NOMO-1 treated with dmso at 0.1 percent for 144 hours (cell line): ENCODE data around the gene APP.

Experiments used
- DNase-seq: peaks from one replicate; lab custom pipeline; 2025; ENCODE audit not compliant: unreplicated experiment; lab: John Stamatoyannopoulos, UW

APP gene

GRCh38 chr21:25912402-25912746 lies 258.2 kb downstream of the APP start:
- no peak for DNase-seq

GRCh38 chr21:25911730-25912401 lies 258.7 kb downstream of the APP start:
- DNase-seq = no peak

DNA sequence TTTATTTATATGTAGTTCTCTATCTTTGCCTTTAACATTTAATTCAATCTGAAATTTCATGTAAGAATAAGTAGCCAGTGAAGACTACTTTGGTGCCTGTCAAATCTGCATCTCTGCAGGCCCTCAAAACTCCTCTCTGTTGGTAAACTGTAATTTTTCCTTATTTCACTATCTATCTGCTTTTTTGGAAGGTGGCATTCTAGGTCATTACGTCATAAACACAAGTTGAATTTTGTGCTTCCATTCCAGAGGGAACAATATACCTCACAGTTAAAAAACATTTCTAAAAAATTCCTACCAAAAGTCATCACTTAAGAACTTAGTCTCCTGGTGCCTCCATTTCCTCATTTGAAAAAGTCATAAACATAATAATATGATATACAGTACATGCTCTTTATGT lies 259.8 kb downstream of the APP start:
- no peak for DNase-seq

GRCh38 chr21:25909341-25909740 lies 261.2 kb downstream of the APP start:
- no peak for DNase-seq

- DNase-seq = no peak
Observed at GRCh38 chr21:25908495-25908894, 262.1 kb downstream of the APP start.

DNA sequence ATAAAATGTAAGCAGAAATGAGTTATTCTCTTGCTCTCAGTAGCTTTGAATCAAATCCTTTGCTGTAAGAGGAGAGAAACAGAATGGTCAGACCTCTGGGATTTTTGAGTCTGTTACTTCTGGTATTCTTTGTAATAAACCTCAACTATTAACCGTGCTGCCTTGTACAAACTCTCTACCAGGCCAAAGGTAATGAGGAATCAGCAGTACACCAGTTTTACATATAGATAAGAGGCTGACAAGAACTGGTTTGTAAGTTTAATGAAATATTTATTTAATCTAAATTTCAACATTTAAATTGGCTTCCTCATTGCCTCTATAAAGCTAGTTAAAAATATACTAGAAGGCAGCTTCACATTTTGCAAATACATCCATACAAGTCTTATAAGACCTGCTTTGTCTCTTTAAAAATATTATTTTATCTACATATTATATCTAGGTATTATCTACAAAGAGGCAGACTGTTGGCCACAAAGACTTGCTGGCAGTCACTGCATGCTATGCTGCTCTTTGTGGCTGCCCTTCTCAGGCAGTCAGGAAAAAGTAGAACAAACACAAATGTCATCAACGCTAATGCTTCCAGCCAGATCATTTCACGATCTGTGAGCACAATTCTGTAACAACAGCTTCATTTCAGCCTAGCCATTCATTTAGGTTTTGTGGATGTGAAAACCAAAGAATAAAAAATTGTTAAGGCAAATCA lies 262.8 kb downstream of the APP start:
- DNase-seq = no peak

GRCh38 chr21:25906587-25906986 lies 264.0 kb downstream of the APP start:
- no peak for DNase-seq

DNA sequence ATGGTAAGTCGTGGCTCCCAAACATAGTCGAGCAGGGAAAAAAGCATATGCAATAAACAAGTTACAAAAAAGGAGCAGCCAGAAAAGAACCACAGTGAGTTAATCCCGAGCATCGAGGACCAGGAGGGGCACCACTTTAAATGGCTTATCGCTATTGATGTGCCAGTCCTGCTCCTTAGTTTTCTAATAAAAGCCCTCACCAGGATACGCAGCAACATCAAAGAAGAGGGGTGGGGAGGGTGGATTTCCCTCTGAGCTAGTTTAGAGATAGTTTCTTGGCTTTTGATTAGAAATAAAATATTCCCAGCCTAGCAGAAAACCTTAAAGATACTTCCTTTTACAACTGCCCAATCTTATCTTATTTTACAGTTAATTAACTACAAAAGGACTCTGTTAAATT lies 265.4 kb downstream of the APP start:
- DNase-seq = no peak

DNA sequence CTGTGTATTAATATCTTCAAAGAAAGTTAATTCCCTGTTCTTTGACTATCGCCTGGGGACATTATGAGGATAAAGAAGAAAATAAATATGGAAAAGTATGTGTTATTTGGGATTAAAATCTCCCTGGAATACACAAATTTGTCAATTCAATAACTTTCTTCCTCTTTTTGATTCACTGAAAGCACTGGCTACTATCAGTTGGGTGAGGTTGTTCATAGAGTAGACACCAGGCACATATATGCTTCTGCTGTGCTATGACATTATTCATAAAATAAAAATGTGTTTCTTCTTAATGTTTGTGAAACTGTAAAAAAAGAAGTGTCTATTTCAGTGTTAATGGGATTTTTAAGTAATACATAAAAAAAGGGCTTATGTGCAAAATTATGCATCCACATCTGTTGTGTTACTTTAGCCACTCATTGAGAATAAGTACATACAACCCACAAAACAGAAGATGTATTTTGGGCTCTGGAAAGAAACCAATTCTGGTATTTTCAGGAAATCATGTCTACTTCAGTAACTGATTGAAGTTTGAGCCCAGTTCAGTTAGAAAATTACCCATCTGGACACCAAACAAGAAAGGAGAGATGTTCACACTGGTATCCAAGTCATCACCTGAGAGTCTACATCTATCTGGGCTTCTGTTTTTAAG lies 266.4 kb downstream of the APP start:
- DNase-seq = no peak

DNA sequence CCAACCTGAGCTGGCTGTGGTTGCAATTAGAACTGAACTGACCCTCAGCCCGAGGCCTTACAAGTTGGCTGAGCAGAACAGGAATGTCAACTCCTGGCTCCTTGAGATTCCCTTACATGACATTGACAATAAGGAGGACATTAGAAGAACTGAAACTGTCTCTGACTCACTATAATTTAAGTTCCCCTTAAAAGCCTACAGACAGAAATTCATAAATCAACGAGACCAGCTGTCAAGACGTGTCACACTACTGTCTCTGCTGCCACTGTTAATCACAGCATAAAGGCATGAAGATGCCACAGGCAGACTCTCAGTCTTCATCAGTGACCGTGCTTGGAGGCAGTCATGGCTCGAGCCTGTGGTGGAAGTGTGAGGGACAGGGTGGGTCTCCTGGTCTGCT lies 267.0 kb downstream of the APP start:
- DNase-seq = peak; percentile 70

DNA sequence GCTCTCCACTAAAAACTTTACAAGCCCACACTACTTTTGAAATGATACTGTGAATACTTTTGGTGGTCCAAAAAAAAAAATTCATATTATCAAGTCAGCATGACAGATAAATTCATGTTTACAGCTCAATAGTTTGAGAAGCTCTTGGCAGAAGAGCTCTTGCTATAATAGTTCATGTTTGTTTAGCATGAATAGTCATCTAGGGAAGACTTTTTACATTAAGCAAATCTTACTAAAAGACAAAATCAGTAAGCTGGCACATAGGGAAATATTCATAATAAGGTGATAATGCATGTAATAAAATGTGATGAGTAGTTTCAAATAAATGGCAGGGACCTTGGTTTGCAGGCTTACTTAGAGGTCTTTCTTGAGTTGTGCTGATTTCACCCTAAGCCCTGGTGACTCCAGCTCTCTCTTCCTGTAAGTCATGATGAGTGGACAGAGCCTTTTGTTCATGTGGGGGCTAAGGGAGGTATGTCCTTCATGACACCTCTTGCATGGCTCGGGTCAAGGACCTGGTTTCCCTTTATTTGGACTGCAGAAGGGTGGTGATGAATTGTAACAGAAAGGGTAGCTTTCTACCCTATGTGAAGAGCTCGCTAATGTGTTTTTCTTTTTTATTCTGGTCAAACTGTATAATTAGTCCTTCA lies 269.1 kb downstream of the APP start:
- DNase-seq = no peak

GRCh38 chr21:25898671-25899070 lies 271.9 kb downstream of the APP start:
- DNase-seq = no peak

DNA sequence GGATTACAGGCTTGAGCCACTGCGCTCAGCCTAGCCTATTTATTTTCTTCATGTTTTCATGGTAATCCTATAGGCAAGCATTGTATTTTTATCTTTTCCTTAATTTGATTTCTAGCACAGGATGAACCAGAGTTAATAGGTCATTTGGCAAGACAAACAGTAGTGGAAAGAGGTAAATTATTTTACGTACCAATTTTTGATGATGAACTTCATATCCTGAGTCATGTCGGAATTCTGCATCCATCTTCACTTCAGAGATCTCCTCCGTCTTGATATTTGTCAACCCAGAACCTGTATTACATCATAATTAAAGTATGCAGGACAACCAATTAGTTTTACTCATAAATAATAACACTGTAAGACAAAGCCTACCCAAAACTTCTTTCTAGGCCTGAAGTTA lies 273.2 kb downstream of the APP start:
- DNase-seq = no peak

DNA sequence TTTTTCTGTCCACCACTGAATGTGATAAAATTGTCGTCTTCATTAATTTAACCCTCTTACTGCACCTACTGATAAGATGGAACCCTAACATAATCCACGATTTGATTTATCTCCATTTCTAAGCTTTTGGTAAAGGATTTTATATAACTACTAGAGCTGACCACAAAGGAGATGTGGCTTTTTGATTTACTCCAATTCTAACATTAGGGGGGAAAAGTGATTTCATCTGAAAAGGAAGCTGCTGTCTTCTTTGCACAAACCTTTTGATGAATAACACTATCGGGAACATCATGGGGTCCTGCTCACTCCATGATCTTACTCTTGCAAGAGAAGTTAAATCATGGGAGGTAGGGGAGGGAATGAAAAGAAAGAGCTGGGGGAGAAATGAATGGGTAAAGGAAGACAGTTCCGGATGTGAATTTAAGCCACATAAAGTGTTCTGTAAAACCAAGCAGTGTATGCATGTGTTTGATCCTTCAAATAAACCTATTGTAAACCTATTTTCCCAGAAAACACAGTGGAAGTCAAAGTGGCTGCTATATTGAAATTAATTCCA lies 274.0 kb downstream of the APP start:
- DNase-seq = no peak

DNA sequence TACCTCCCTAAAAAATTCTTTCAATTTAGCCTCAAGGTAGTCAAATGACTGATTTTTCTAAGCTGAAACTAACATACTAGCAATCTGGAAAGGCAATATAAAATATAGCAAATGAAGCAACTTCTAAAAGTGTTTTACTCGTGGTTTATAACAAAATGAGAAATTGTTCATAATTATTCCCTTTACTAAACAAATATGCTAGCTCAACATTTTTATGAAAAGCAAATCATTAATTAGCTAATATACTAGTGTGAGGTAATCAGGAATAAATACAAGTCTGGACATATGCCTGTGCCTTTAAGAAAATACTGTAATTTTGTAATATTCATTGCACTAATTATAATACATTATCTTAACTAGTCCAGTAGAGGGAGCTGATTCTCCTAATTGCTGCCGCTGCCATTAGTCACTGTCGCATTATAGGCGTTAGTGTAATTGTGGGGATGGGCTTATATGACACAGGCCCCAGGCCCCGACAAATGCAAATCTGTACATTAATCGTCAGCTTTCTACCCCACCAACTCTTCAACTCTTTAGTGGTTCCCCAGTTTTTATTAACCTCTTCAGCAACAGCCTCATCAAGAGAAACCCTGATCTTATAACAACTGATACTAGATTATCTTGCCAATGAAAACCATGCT lies 274.9 kb downstream of the APP start:
- peak; percentile 17 for DNase-seq

- no peak for DNase-seq
Observed at GRCh38 chr21:25893191-25893590, 277.4 kb downstream of the APP start.

DNA sequence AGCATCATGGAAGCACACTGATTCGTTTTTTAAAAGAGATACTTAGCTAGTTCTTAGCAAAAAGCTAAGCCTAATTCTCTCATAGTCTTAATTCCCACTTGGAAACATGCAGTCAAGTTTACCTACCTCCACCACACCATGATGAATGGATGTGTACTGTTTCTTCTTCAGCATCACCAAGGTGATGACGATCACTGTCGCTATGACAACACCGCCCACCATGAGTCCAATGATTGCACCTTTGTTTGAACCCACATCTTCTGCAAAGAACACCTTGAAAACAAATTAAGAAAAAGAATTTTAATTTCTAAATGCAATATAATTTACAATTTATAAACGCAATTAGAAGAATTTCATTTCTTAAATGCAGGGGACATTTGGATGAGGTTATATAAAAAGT lies 279.0 kb downstream of the APP start:
- DNase-seq = no peak

GRCh38 chr21:25890001-25890400 lies 280.6 kb downstream of the APP start:
- DNase-seq = no peak

DNA sequence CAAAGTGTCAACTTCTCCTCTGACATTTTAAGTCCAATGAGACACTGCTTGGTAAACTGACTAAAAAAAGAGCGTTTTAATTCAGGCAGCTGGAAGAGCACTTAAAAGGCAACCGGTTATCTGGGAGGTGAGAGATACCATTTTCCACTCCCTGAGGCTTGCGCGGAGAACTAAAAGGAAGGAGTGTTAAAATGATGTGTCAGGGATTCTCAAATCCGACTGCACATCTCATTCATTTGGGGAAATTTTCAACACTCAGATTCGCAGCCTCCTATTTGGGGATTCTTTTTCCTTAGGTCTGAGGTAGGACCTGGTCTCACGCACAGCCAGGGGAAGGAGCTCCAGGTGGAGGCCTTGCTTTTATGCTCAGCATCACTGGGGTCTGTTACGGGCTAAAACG lies 281.9 kb downstream of the APP start:
- DNase-seq = no peak

DNA sequence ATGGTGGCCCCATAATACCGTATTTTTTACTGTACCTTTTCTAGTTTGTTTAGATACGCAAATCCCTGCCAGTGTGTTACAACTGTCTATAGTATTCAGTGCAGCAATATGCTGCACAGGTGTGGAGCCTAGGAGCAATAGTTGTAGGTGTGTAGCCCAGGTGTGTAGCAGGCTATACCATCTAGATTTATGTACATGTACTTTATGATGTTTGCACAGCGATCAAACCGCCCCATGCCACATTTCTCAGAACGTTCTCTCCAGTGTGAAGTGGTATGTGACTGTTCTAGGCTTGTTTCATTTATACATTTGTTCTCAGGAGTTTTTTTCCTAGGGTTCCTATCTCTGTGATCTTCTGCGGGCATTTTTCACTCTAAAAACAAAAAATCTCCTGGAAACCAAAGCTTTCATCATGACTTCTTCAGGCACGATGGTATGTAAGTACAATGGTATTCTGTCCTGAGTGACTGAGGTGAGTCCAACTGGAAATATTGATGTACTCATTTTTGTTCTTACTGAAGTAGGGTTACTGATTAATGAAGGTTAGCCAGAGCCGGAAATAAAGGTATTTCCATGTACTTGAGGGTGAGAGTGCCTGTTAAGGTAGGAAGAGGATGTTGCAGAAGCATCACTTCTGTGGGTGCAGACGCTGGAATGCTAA lies 282.8 kb downstream of the APP start:
- DNase-seq = no peak

GRCh38 chr21:25887166-25887565 lies 283.4 kb downstream of the APP start:
- DNase-seq = no peak
